HG03045 (cell line): ENCODE results near the gene C11orf86.

Experiments used
- ATAC-seq: cut with Tn5 transposase; IDR thresholded peaks from one replicate; pipeline ENCODE4 v1.9.1; 2021; ENCODE audit warnings: mild to moderate bottlenecking, moderate library complexity; ENCODE audit not compliant: unreplicated experiment

The C11orf86 gene

DNA sequence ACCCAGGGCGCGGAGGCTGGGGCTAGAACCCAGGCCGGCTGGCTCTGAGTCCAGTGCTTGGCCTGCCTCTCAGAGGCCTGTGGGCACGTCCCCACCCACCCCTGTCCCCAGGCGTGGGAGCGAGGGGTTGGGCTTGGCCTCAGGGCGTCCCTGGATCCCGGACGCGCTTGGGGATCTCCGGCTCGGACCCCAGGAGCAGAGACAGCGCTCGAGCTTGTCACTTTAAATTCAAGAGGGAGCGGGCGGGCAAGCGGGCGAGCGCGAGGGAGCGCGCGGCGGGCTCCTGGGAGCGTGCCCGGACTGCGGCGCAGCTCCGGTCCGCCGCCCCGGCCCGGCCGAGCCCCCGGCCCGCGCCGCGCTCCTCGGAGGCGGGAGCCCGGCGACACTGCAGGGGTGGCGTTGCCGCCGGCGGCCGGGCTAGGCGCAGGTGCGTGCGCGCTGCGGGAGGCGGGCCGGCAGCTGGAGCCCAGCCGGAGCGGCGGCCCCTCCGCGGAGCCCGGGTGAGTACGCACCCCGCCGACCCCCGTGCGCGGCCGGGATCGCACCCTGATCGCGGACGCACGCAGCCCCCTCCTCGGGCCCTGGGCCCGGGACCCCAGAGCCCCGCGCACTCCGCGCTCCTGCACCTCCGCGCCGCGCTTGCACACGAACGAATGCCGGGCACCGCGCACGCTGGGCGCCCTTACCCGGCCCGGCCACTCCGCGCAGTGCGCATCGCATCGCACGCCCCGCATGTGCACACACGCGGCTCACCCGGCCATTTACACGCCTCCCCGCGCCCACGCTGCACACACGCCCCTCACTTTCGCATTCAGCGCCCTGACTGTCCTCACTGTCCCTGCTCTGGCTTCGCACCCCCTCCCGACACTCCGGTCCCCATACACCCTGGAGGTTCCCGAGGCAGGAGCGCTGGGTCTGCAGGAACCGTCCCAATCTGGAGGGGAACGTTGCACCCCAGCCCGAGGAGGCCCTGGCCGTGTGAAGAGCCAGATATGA lies 48.2 kb downstream of the C11orf86 start, which contains the start of gene SYT12:
Gene SYT12, plus strand, starts transcription at position 174 of the 996 bp plus-strand sequence. CDS start 7,011 bp downstream, outside the sequence.
- no peak for ATAC-seq

DNA sequence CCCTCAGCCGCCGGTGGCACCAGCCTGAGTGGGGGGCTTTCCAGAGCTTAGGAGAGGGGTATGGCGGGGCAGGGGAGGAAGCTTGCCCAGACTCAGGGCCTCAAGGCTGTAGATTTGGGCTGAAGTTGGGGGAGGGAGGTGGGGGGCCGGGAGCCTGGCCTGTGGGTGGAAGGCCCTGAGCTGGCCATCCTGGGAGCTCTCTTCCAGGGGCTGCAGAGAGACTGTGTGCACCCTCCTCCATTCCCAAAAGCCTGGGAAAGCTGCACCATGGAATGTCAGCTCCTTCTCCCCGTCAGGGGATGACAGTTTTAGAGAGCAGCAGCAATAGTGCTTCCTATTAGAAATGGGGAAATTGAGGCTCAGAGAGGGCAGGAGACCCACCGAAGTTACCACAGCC lies 48.9 kb downstream of the C11orf86 start:
- ATAC-seq: no peak

DNA sequence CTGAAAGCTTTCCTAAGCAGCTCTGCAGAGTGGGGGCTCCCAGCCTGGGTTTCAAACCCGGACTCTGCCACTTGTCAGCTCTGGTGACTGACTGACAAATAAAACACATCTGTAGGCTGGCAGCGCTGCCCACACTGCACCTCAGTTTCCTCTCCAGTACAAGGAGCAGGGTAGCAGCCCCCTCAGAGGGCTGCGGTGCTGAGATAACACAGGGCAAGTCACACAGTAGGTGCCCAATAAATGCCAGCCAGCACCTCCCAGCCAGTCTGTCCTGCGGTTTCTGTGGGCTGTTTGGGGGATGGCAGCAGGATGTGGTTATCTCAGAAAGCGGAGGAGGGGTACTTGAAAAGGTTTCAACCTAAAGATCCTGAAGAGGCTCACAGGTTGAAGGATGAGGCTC lies 49.3 kb downstream of the C11orf86 start:
- no peak for ATAC-seq

DNA sequence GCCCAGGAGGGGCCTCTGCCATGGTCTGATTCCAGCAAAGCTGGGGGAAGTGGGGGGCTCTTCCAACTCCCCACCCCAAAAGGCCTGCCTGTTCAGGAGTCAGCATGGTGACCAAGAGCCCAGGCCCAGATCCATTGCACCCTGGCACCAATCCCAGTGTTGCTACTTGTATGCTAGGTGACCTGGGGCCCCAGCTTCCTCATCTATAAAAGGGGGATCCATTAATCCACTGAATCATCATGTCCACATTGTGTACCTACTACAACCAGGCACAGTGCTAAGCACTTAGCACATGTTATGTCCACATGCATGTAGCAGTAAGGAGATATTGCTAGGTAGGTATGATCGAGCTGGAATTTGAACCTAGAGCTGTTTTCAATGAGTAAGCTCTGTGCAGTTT lies 49.9 kb downstream of the C11orf86 start:
- no peak for ATAC-seq

GRCh38 chr11:67025750-67026149 lies 50.6 kb downstream of the C11orf86 start:
- ATAC-seq: no peak
